ENCODE data around the gene TIMM10B.
A peak's percentile ranks its signal among the peaks of the same experiment; 100 is the strongest.

The TIMM10B gene

GRCh38 chr11:6469599-6469998, 11.7 kb upstream of the TIMM10B start:
- DNase-seq = no peak

- DNase-seq = no peak
These were observed 8.4 kb upstream of the TIMM10B start for GRCh38 chr11:6472934-6473333.

GRCh38 chr11:6473451-6474412, 7.6 kb upstream of the TIMM10B start, which contains the start of gene TRIM3:
TSS of gene TRIM3 (minus strand) at chr11:6473941. CDS start at chr11:6465695, 8,246 bp downstream.
- peak; percentile 42 to 97 (median 87) for DNase-seq

DNA sequence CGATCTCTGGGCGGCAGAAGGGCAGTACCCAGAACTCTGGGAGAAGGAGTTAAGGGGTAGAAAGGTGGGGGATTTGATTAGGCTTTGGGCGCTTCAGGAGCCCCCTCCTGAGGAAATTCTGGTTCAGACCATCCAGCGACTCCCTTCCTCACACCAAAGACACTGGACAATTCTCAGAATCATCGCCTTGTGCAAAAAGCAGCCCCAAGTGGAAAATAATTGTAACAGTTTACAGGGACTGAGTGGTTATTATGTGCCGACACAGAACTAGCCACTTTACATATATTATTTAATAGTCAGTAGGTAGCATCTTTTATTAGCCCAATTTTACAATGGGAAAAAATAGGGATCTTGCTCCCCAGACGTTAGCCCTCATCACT, 6.9 kb upstream of the TIMM10B start:
- DNase-seq = no peak

DNA sequence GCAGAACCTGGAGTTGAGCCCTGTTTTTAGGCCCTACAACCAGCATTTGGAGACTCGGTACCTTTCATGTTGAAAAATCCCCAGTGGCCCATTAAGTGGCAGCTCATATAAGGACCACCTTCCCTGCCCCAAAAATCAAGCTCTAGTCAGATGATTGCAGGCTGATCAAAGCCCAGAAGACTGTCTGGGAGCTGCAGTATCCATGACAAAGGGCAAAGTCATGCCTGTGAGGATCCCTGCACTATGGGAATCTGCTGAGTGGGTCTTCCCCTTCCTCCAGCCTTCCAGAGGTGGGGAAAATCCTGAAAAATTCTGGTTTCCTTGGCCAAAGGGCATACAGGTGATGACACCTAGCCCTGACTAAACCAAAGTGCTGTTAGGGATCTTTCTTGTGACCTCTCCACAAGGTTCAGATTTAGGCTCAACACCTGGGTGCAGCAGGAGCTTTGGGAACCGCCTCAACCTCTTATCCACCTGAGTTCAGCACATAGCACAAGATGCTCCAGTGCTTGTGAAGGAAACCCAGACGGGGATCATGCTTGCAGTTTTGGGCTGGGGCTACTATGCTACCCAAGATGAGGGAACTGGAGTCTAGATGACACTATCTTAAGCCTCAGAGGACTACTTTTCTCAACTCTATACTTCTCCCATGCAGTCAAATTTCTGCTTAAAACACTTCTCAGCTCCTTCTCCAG, 6.3 kb upstream of the TIMM10B start:
- no peak for DNase-seq

- DNase-seq = no peak
These were observed 5.4 kb upstream of the TIMM10B start for GRCh38 chr11:6475936-6476335.

- no peak for DNase-seq
These were observed 4.7 kb upstream of the TIMM10B start for GRCh38 chr11:6476571-6476970.

DNA sequence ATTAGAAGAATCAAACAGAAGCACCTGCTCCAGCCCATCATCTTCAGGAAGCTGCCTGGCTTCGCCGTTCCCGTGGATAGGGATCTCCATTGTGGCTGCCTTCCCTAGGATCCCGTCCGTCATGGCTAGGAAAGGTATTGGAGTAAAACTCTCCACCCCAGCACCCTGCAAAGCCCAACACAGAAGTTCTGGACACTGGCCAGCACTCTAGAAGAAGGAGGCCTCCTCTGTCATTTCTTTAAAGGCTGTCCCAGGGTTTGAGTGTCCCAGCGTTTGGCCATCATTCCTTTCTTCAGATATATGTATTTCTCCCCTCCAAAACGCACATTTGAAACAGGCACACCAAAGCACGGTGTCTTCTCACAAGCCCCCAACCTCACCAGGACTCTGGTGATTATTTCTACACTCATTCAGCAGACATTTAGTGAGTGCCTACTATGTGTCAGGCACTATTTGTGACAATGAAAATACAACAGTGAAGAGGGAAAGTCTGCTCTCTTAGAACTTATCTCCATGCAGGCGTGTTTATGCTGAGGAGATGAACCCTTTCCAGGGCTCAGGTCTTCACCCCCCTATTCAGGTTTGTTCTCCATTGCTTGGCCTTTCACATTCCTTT, 894 bp upstream of the TIMM10B start:
- DNase-seq = no peak

DNA sequence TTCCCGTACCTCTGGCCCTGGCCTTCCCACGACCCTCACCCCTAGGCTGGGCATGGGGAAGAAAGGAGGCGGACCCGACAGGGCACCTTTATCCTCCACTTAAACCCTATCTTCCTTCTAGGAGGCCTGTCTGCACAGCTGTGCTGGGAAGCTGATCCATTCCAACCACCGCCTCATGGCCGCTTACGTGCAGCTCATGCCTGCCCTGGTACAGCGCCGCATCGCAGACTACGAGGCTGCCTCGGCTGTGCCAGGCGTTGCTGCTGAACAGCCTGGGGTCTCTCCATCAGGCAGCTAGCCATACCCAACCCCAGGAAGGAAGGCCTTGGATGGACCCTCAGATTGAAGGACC, 599 bp downstream of the TIMM10B start:
- DNase-seq = no peak

DNA sequence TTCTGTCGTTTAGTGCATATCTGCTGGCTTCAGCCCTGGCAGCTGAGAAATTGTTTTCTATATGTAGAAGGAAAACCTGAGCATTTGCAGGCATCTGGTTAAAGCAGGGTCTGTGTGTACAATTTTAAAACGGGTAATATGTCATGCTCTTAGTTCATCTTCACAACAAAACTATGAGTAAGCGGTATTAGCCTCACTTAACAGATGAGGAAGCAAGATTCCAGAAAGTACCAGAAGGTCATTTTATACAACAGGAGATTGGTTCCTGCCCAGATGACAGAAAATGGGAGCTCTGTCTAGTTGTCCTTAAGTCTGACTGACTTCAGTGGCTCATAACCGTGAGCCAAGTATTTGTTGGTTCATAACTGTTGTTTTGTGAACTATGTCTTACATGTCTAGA, 1.1 kb downstream of the TIMM10B start:
- DNase-seq = no peak

- DNase-seq = no peak
These were observed 1.7 kb downstream of the TIMM10B start for GRCh38 chr11:6483015-6483414.

DNA sequence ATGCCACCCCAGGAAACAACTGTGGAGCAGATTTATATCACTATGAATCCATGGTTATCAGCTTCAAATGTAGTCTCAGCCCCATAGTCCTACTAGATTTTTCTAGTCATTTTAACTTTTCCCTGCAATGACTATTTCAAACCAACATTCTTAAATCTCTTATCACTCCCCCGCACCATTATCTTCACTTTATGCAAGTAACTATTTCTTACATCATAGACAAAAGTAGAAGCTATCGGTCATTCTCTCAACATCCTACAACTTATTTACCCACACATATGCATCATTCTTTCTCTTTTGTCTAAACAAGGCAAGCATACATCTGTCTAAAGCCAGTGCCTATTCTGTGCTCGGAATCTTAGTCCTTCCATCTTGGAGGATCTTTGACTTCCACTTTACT, 4.4 kb downstream of the TIMM10B start:
- no peak for DNase-seq

DNA sequence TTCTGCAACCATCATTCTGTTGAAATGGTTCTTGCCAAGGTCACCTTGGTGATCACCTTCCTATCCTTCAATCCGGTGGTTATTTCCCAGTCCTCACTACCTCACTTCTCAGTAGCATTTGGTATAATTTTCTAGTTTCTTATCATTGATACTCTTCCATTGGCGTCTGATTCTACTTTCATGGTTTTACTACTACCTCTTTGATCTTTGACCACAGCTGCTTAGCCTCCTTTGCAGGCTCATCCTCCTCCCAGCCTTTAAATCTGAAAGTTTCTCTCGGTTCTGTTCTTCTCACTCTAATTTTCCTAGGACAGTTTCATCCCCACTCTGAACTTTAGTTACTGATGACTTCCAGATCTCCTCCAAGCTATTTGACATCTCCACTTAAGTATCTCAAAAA, 5.0 kb downstream of the TIMM10B start:
- no peak for DNase-seq

DNA sequence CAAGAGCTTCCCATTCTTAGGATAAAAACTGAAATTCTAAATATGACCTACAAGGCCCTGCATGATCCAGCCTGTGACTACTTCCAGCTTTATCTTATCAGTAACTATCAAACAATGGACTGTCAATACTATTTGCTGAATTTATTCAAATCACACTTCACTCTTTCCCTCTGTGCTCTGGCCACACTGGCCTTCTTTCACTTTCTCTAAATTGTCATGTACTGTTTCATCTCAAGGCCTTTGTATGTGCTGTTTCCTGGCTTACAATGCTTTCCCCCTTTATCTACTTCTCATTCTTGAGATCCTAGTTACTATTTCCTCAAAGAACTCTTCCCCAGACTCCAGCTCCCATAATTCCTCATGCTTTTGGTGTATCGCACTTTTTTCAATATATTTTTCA, 5.6 kb downstream of the TIMM10B start:
- no peak for DNase-seq

DNA sequence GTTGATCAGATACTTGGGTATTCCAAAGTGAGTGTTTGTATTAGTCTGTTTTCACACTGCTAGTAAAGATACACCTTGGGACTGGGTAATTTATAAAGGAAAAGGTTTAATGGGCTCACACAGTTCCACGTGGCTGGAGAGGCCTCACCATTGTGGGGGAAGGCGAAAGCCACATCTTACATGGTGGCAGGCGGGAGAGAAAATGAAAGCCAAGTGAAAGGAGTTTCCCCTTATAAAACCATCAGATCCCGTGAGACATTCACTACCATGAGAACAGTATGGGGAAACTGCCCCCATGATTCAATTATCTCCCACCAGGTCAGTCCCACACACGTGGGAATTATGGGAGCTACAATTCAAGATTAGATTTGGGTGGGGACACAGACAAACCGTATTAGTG, 7.0 kb downstream of the TIMM10B start:
- DNase-seq = no peak

- no peak for DNase-seq
These were observed 7.5 kb downstream of the TIMM10B start for GRCh38 chr11:6488821-6489220.

GRCh38 chr11:6489306-6489705, 8.0 kb downstream of the TIMM10B start:
- DNase-seq = no peak

DNA sequence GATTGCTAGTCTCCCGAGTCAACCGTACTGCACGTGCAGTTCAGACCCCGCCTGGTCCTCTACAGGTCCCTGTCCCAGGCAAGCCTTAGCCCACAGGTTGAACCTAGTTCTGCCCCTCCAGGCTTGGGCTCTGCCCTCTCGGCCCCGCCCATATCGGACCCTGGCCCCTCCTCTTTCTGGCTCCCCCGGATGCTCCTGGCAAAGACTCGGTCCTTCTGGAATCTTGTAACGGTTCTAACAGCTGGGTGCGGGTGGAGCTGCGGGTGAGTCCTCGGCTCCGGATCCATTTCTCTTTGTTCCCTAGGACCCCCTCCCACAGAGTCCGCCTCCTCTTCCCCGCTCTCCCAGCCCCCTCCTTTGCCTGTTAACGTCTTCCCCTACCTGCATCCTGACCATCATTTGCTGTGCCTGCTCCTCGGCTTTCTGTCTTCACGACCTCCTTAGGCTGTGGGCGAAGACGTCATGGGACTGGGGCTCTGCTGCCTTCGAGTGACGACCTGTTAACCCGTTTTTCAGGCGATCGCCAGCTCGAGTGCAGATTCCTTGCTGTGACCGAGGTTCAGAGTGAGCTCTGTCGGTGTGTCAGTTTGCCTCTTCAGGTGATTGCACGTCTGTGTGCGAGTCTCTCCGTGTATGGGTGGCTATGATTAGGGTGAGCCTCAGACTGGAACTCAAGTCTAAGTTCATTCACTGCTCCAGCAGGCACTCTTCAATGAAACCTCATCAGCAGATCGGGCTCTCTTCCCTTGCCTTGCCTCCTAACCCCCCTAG, 16.0 kb downstream of the TIMM10B start, which contains the start of gene DNHD1:
TSS of gene DNHD1 (plus strand) at position 212 of the 771 bp plus-strand sequence. CDS start 936 bp downstream, outside the sequence.
- peak in 7 of 56 donors; percentile 16 to 67 (median 23) for DNase-seq

DNA sequence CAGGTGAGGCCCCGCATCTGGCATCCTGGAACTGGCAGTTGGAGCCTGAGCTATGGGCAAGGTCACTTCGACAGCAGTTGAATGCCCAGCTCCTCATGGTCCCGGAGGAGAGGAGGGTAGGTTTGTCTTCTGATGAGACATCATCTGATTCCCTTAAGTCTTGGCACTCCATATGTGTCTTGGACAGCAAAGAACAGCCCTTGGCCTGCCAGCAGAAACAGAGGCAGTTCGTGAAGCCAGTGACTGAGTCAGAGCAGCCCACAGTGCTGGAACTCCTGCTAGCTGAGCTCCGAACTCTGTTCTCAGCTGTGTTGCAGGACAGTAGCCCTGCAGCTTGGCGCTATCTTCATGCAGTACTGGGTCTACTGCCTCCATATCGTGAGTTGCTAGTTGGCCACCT, 16.8 kb downstream of the TIMM10B start:
- no peak for DNase-seq

GRCh38 chr11:6498544-6498943, 17.2 kb downstream of the TIMM10B start:
- no peak for DNase-seq

DNA sequence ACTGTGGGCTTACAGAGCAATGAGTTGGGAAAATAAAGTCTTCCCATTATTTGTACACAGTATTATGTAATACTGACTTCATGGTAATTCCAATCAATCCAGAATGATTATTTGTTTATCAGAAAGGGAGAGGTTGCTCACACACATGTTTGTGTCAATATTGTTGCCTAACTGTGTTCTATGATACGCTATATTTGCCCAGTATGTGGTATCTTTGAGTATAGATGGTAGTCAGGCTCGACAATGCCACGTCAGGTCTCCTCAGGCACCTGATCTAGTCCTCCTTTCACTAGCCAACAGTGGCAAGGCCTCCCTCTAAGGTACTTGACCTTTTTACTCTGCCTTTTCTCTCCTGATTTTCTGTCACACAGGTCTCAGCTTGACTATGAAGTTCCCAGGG, 21.1 kb downstream of the TIMM10B start:
- DNase-seq = no peak
